Spleen (tissue), 7 donors: ENCODE measurements around the gene TSG101.

Experiments
- CTCF ChIP-seq, 11 experiments: fragments of 200-600 bp in 7 of 11; fragments of 450-650 bp in 4 of 11; sonication (generic) in 4 of 11; IDR thresholded peaks in 8 of 11; conservative IDR thresholded peaks in 3 of 11; 1 replicate in 7 of 11; 2 replicates in 4 of 11; pipeline versions ENCODE4 v1.4.0 to v1.8.0; 2016 to 2021; ENCODE audit warnings: antibody characterized with exemption in 11 of 11, inconsistent platforms in 4 of 11, mild to moderate bottlenecking in 1 of 11
- POLR2A ChIP-seq, 3 donors: fragments of 450-650 bp; IDR thresholded peaks; one replicate each; pipeline ENCODE4 v1.5.1; 2017; ENCODE audit warnings: antibody characterized with exemption in 3 of 3, mild to moderate bottlenecking in 1 of 3
- donor health status: DM: no; HTN: no; CAD: no; lungs with moderate emphysema.
- donor health status: DM: no; HTN: no; CAD: no.
- donor health status: DM: no; HTN: no; CAD: no.

- TF ChIP-seq CTCF (IDR thresholded peaks at IDR 0.05 in 8 of 11, conservative IDR thresholded peaks at IDR 0.05 in 3 of 11) (no peak), POLR2A (IDR thresholded peaks at IDR 0.05) (no peak)
Measured at GRCh38 chr11:18455686-18456372, 70.9 kb downstream of the TSG101 start, which contains the start of gene LDHAL6A.
